Neural cell (in vitro differentiated cells): Measurements from ENCODE around the gene C5. TPM values are rescaled to one million over a fixed set of nuclear protein-coding genes. Genes with fewer than 3 reads are reported as not detected.

ENCODE experiments used
- H2AFZ ChIP-seq: fragments of 200-600, 300-800 bp; sonication (generic), shearing (Covaris generic); 2 replicates; pipeline ENCODE4 v1.6.0; 2014; ENCODE audit warnings: low read depth, mild to moderate bottlenecking, antibody characterized with exemption, low read length, moderate library complexity
- H3F3A ChIP-seq: fragments of 200-600 bp; shearing (Covaris generic); 2 replicates; pipeline ENCODE4 v1.6.1; 2016; ENCODE audit warnings: mild to moderate bottlenecking, moderate library complexity, mixed read lengths, antibody characterized with exemption, low read length; ENCODE audit not compliant: insufficient read depth, poor library complexity, severe bottlenecking
- H3K27ac ChIP-seq: fragments of 200-600, 300-800 bp; sonication (generic), shearing (Covaris generic); 2 replicates; pipeline ENCODE4 v1.5.1; 2014; ENCODE audit warnings: mild to moderate bottlenecking, low read length, moderate library complexity
- H3K27me3 ChIP-seq: fragments of 300-800, 200-600 bp; sonication (generic), shearing (Covaris generic); 2 replicates; pipeline ENCODE4 v1.6.0; 2014; ENCODE audit warnings: mild to moderate bottlenecking, low read depth, low read length, moderate library complexity; ENCODE audit not compliant: insufficient read depth
- H3K36me3 ChIP-seq: fragments of 300-800, 200-600 bp; sonication (generic), shearing (Covaris generic); 2 replicates; pipeline ENCODE4 v1.5.1; 2014; ENCODE audit warnings: mild to moderate bottlenecking, antibody characterized with exemption, low read length, moderate library complexity; ENCODE audit not compliant: insufficient read depth
- H3K4me2 ChIP-seq: fragments of 300-800, 200-600 bp; sonication (generic), shearing (Covaris generic); 2 replicates; pipeline ENCODE4 v1.6.0; 2014; ENCODE audit warnings: mild to moderate bottlenecking, low read length
- H3K4me3 ChIP-seq: fragments of 300-800, 200-600 bp; sonication (generic), shearing (Covaris generic); 2 replicates; pipeline ENCODE4 v1.5.1; 2014; ENCODE audit warnings: mild to moderate bottlenecking, low read length, moderate library complexity
- H3K79me2 ChIP-seq: fragments of 200-600 bp; shearing (Covaris generic); replicated peaks from 2 replicates; pipeline ENCODE4 v1.6.0; 2014; ENCODE audit warnings: mild to moderate bottlenecking, low read length, moderate library complexity; ENCODE audit not compliant: insufficient read depth
- H3K9ac ChIP-seq: fragments of 300-800, 200-600 bp; sonication (generic), shearing (Covaris generic); 2 replicates; pipeline ENCODE4 v1.6.1; 2016; ENCODE audit warnings: mild to moderate bottlenecking, low read length, mixed read lengths
- H3K9me2 ChIP-seq: fragments of 200-600 bp; shearing (Covaris generic); 2 replicates; pipeline ENCODE4 v1.6.1; 2016; ENCODE audit warnings: mild to moderate bottlenecking, low read length, mixed read lengths; ENCODE audit not compliant: insufficient read depth
- H3K9me3 ChIP-seq: fragments of 200-600, 300-800 bp; sonication (generic), shearing (Covaris generic); 2 replicates; pipeline ENCODE4 v1.6.1; 2016; ENCODE audit warnings: mild to moderate bottlenecking, mixed run types, low read length, moderate library complexity, mixed read lengths
- H4K20me1 ChIP-seq: fragments of 200-600 bp; shearing (Covaris generic); 2 replicates; pipeline ENCODE4 v1.6.1; 2016; ENCODE audit warnings: mild to moderate bottlenecking, mixed run types; ENCODE audit not compliant: insufficient read depth
- CTCF ChIP-seq: fragments of 450-650 bp; IDR thresholded peaks from 2 replicates; pipeline ENCODE4 v1.5.1; 2014; ENCODE audit warnings: antibody characterized with exemption, mild to moderate bottlenecking, moderate library complexity; ENCODE audit not compliant: poor library complexity, severe bottlenecking
- EP300 ChIP-seq: fragments of 450-650 bp; conservative IDR thresholded peaks from 2 replicates; pipeline ENCODE4 v1.6.1; 2014; ENCODE audit warnings: antibody characterized with exemption, mild to moderate bottlenecking, moderate library complexity; ENCODE audit not compliant: poor library complexity, severe bottlenecking
- EZH2 ChIP-seq: fragments of 200-600, 300-800 bp; shearing (Covaris generic), sonication (generic); IDR thresholded peaks from 2 replicates; pipeline ENCODE4 v1.6.1; 2014; ENCODE audit warnings: antibody characterized with exemption, low read length, borderline replicate concordance, mild to moderate bottlenecking; ENCODE audit not compliant: insufficient read depth, poor library complexity, severe bottlenecking
- MXI1 ChIP-seq: fragments of 450-650 bp; conservative IDR thresholded peaks from 2 replicates; pipeline ENCODE4 v1.6.1; 2014; ENCODE audit warnings: antibody characterized with exemption, mild to moderate bottlenecking; ENCODE audit not compliant: poor library complexity, severe bottlenecking
- POLR2AphosphoS5 ChIP-seq: IDR thresholded peaks from 2 replicates; pipeline ENCODE4 v1.6.1; 2012
- RAD21 ChIP-seq: fragments of 450-650 bp; conservative IDR thresholded peaks from 2 replicates; pipeline ENCODE4 v1.6.1; 2014; ENCODE audit warnings: antibody characterized with exemption, mild to moderate bottlenecking, moderate library complexity
- REST ChIP-seq: IDR thresholded peaks from 2 replicates; pipeline ENCODE4 v1.6.1; 2012; ENCODE audit warnings: borderline replicate concordance
- SMC3 ChIP-seq: fragments of 450-650 bp; conservative IDR thresholded peaks from 2 replicates; pipeline ENCODE4 v1.6.1; 2014; ENCODE audit warnings: antibody characterized with exemption, mild to moderate bottlenecking, moderate library complexity; ENCODE audit not compliant: poor library complexity
- TAF1 ChIP-seq: IDR thresholded peaks from 2 replicates; pipeline ENCODE4 v1.6.1; 2012; ENCODE audit warnings: low read depth
- polyA plus RNA-seq: library from polyadenylated mRNA; depleted of rRNA; stranded (reverse); fragments of >200 nt; gene quantifications from 2 replicates; pipeline ENCODE4 v1.2.3, GENCODE V29; 2014

C5 gene
- polyA plus RNA-seq, 1 donor from 2014 or later = 3.8 TPM

GRCh38 chr9:121066850-121067249 lies 16.8 kb upstream of the C5 start:
- TF ChIP-seq REST = no peak
- TF ChIP-seq POLR2AphosphoS5 = no peak
- TF ChIP-seq EZH2 = no peak
- no peak for TF ChIP-seq SMC3
- TF ChIP-seq EP300 = no peak
- no peak for TF ChIP-seq TAF1
- TF ChIP-seq MXI1 = no peak
- no peak for TF ChIP-seq CTCF
- no peak for TF ChIP-seq RAD21
- Histone ChIP-seq H3K27me3 (no peaks in the 10 kb centered on the region), H3K9ac (no peak overlapping the region), H3K4me3 (no peak overlapping the region), H3K36me3 (no peaks in the 10 kb centered on the region), H3K27ac (no peak overlapping the region), H4K20me1 (no peaks in the 10 kb centered on the region), H2AFZ (no peak overlapping the region), H3F3A (no peaks in the 10 kb centered on the region), H3K9me3 (no peaks in the 10 kb centered on the region), H3K4me2 (no peak overlapping the region), H3K79me2 (no peaks in the 10 kb centered on the region), H3K9me2 (no peaks in the 10 kb centered on the region)

- no peak overlapping the region for H2AFZ ChIP-seq
- no peak overlapping the region for H3K9ac ChIP-seq
Observed at GRCh38 chr9:121059998-121060636, 10.0 kb upstream of the C5 start.

More at GRCh38 chr9:121059998-121060636, 10.0 kb upstream of the C5 start:
- no peaks in the 10 kb centered on the region for H3K9me2 ChIP-seq
- no peaks in the 10 kb centered on the region for H3K79me2 ChIP-seq
- no peaks in the 10 kb centered on the region for H3K36me3 ChIP-seq
- no peaks in the 10 kb centered on the region for H3K27me3 ChIP-seq
- H3K27ac ChIP-seq = no peak overlapping the region
- TF ChIP-seq RAD21 (peak; percentile 77), EZH2 (no peak), SMC3 (peak; percentile 91), CTCF (peak; percentile 80), POLR2AphosphoS5 (no peak), REST (no peak), TAF1 (no peak)
- no peaks in the 10 kb centered on the region for H3F3A ChIP-seq
- H3K4me2 ChIP-seq = no peak overlapping the region
- no peaks in the 10 kb centered on the region for H3K9me3 ChIP-seq
- no peaks in the 10 kb centered on the region for H4K20me1 ChIP-seq
- no peak overlapping the region for H3K4me3 ChIP-seq
